GM18870 (cell line): Measurements from ENCODE around the gene CHD9.

Experiments used
- ATAC-seq: cut with Tn5 transposase; IDR thresholded peaks from one replicate; pipeline ENCODE4 v1.9.1; 2021; ENCODE audit warnings: moderate library complexity; ENCODE audit not compliant: unreplicated experiment

CHD9 gene

DNA sequence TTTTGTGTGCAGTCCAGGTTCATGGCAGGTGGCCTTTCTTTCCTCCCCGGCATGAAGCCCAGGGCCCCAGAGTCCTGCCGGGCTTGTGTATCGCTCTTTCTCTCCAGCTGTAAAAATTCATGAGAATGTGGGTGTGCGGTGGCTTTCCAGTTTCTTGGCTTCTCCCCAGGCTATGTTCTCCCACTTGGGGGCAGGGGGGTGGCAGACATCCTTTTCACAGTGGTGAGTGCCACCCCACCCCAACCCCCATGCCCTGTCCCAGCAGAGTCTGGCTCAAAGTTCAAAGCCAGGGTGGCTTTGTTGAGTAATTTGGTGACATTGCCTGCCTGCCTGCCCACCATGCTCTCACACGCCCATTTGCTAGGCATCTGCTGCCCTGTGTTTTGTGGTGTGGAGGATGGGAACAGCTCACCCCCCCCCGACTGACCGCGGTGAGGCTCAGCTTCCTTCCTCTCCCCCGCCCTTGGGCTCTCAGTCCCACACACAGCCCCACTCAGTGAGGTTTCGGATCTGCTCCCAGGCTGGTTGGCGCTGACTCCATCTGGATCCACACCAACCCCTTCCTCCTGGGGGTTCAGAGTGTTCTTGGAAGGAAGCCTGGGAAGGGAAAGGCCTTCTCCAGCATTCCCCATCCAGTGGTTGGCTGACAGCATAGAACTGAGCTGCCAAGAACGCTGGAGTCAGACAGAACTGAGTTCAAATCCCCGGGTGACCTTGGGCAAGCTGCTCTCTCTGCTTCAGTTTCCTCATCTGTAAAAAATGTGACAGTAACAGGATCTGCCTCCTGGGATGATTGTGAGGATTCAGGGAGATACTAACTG is 36.0 kb downstream of the CHD9 start:
- ATAC-seq = peak; percentile 39

- no peak for ATAC-seq
These were observed 36.8 kb downstream of the CHD9 start for GRCh38 chr16:53091466-53092211.

GRCh38 chr16:53092284-53092683 is 37.5 kb downstream of the CHD9 start:
- no peak for ATAC-seq

GRCh38 chr16:53093162-53093744 is 38.5 kb downstream of the CHD9 start:
- ATAC-seq = no peak

- ATAC-seq = peak; percentile 51
These were observed 39.3 kb downstream of the CHD9 start for GRCh38 chr16:53094013-53094630.

DNA sequence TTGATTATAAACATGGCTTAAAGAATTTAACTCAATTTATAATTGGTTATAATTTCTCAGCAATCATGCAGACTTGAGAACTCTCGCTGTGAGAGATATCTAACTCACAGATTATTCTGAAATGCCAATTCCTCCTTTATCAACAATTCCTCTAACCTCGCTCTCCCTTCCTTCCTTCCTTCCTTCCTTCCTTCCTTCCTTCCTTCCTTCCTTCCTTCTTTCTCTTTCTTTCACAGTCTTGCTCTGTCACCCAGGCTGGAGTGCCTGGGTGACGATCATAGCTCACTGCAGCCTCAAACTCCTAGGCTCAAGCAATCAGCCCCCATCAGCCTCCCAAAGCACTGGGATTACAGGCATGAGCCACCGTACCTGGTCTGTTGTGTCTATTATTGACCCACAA is 42.4 kb downstream of the CHD9 start:
- no peak for ATAC-seq

- ATAC-seq = peak; percentile 54
These were observed 43.9 kb downstream of the CHD9 start for GRCh38 chr16:53098526-53099317.

GRCh38 chr16:53099318-53100130 is 44.7 kb downstream of the CHD9 start:
- peak; percentile 54 for ATAC-seq

DNA sequence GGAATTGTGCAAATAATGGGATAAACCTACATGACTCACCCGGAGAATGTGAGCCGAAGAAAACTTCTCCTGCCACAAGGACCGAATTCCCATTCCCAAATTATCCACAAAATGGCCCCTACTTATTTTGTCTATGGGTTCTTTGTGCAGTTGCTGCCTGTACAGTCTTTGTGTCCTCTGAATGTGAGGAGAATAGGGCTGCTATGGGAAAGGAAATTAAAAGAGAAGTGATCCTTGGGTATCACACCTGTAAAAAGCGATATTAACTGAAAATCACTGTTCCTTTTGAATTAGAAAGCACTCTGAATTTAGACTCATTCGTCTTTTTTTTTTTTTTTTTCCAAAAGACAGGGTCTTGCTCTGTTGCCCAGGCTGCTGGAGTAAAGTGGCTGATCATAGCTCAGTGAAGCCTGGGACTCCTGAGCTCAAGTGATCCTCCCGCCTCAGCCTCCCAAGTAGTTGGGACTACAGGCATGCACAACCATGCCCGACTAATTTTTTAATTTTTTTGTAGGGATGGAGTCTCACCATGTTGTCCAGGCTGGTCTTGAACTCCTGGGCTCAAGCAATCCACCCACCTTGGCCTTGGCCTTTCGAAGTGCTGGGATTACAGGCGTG is 45.4 kb downstream of the CHD9 start:
- no peak for ATAC-seq

GRCh38 chr16:53100889-53101288 is 46.1 kb downstream of the CHD9 start:
- ATAC-seq = no peak

DNA sequence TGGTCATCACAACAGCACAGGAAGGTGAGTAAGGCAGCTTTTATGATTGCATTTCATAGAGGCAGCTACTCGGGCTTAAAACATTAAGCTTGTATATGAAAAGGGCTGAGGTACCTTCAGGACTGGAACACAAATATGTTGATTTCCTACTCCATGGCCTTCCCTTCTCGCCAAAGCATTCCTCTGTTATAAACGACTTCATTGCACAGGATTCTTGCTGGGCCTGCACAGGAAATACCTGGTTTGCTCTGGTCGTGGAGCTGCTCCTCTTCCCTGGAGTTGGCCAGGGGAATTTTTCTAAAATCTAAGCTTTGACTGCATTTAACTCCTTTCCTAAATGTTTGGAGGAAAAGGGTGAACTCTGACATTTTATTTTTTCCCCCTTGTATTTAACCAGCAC is 49.0 kb downstream of the CHD9 start:
- ATAC-seq = no peak

- no peak for ATAC-seq
These were observed 50.8 kb downstream of the CHD9 start for GRCh38 chr16:53105565-53105964.

DNA sequence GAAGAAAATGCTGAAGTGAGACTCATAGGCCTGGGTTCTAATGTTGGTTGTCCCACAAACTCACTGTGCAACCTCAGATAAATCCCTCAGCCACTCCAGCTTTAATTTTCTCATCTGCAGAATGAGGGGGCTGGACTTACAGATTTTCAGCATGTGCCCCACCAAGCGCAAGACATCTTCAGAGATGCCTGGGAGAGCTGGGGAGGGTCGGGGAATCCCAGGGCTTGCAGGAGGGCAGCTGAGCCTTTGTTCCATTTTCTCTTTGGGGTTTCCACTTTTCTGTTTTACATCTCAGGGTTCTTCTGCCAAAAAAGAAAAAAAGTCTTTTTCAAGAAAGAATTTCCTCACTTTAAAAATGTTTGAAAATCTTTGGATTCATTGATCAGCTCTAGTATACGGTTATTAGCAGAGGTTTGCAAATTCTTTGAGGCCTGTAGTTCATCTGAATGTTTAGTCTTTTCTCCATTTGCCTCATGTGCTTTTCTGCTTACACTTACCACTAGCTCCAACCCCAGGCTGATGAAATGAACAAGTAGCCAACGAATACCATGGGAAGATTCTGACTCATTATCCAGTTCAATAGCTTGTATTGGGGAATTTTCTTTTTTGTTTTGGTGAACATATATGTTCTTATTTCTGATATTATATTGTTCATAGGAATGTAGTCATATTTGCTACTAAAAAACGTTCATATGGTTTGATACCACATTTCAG is 56.4 kb downstream of the CHD9 start:
- peak; percentile 56 for ATAC-seq

GRCh38 chr16:53112015-53112414 is 57.2 kb downstream of the CHD9 start:
- ATAC-seq = peak; percentile 11

- no peak for ATAC-seq
These were observed 60.3 kb downstream of the CHD9 start for GRCh38 chr16:53115047-53115446.

- ATAC-seq = no peak
These were observed 61.0 kb downstream of the CHD9 start for GRCh38 chr16:53115773-53116172.

DNA sequence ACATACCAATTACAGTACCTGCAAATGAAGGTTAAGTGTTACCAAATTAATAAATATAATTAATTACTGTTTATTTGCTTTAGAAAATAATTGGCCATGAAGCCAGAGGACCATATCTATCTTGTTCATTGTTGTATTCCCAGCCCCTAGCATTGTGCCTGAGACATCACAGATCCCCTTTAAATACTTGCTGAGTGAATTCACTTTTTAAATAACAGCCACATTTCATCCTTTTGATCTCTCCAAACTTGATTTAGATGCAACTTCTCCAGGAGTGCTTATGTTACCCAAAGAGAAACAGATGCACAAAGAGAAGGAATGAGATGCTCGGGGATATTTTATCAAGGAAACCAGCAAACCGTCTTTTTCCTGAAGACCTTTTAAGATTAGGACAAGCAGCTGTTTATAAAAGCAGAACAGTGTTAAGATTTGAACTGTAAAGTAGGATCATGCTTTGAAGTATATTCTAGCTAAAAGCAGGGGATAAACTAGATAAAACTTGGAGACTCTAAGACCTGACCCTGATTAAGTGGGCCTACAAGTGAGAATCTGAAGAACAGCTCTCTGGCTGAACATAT is 66.3 kb downstream of the CHD9 start:
- ATAC-seq = no peak

DNA sequence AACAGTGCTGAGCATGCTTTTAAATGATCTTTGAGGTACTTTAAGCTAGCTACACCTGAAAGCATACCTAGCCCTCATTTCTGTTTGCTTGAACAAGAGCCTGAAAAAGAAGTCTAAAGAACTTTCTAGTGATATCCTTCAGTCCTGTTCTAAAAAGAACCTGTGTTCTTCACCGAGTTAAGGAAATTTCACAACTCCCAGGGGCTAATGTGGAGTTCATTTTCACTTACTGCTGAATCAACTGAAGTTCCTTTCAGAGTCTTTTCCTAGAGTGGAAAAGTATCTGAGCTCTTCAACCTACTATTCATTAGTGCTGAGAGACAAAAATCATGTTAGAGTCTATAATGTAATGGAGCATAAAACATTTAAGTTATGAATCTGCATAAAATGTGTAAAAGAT is 66.9 kb downstream of the CHD9 start:
- no peak for ATAC-seq
